Amygdala (tissue), 56 donors: ENCODE data around the gene MYRF.
A peak's percentile ranks its signal among the peaks of the same experiment; 100 is the strongest.

Experiments used
- DNase-seq, 56 donors: peaks; one replicate each; lab custom pipeline; 2025; lab: John Stamatoyannopoulos, UW

The MYRF gene

GRCh38 chr11:61752117-61752924 is at the start of gene MYRF:
TSS of gene MYRF (plus strand) at chr11:61752636. CDS start at chr11:61752745, 109 bp downstream.
- peak in 35 of 56 donors; percentile 22 to 78 (median 51) for DNase-seq

GRCh38 chr11:61702701-61703312 is 49.6 kb upstream of the MYRF start:
- DNase-seq = no peak

GRCh38 chr11:61704838-61705237 is 47.6 kb upstream of the MYRF start:
- no peak for DNase-seq

- no peak for DNase-seq
These were observed 45.7 kb upstream of the MYRF start for GRCh38 chr11:61706452-61707400.

- DNase-seq = no peak
These were observed 44.9 kb upstream of the MYRF start for GRCh38 chr11:61707574-61707973.

- no peak for DNase-seq
These were observed 43.3 kb upstream of the MYRF start for GRCh38 chr11:61709110-61709509.

- no peak for DNase-seq
These were observed 42.9 kb upstream of the MYRF start for GRCh38 chr11:61709572-61709971.

- no peak for DNase-seq
These were observed 42.4 kb upstream of the MYRF start for GRCh38 chr11:61710019-61710418.

GRCh38 chr11:61711037-61711436 is 41.4 kb upstream of the MYRF start:
- DNase-seq = no peak

- DNase-seq = peak in 1 of 56 donors; percentile 44
These were observed 40.9 kb upstream of the MYRF start for GRCh38 chr11:61711498-61711897.

GRCh38 chr11:61712314-61712713 is 40.1 kb upstream of the MYRF start:
- no peak for DNase-seq

GRCh38 chr11:61712846-61713245 is 39.6 kb upstream of the MYRF start:
- no peak for DNase-seq

GRCh38 chr11:61713464-61713863 is 39.0 kb upstream of the MYRF start:
- DNase-seq = no peak

GRCh38 chr11:61713906-61714305 is 38.5 kb upstream of the MYRF start:
- no peak for DNase-seq

- no peak for DNase-seq
These were observed 38.1 kb upstream of the MYRF start for GRCh38 chr11:61714316-61714715.

- no peak for DNase-seq
These were observed 37.5 kb upstream of the MYRF start for GRCh38 chr11:61714916-61715315.

- no peak for DNase-seq
These were observed 36.6 kb upstream of the MYRF start for GRCh38 chr11:61715867-61716266.

GRCh38 chr11:61716478-61717285 is 35.8 kb upstream of the MYRF start:
- DNase-seq = no peak

- DNase-seq = no peak
These were observed 35.0 kb upstream of the MYRF start for GRCh38 chr11:61717286-61718033.
